H1 (cell line): ENCODE results near the gene RESP18. TPM values are rescaled to one million over a fixed set of nuclear protein-coding genes. Genes with fewer than 3 reads are reported as not detected.

ENCODE experiments used
- CTCF ChIA-PET: fragments of 300-600 bp; sonication (Branson Sonifier 250); formaldehyde crosslinking; loops from one replicate; lab custom pipeline; 2021; ENCODE audit not compliant: partially characterized antibody; lab: Charles Lee
- POLR2A ChIA-PET: fragments of 300-600 bp; sonication (Branson Sonifier 250); formaldehyde crosslinking; loops from one replicate; lab custom pipeline; 2021; ENCODE audit warnings: inconsistent platforms; ENCODE audit not compliant: partially characterized antibody; lab: Charles Lee
- DNase-seq, 2 experiments: peaks; one replicate each; pipeline versions ENCODE4 v3.0.0 to v3.0.0-alpha.2; 2010 to 2022; ENCODE audit warnings: low spot score in 2 of 2, low read depth in 1 of 2, mixed read lengths in 1 of 2
- FAIRE-seq: peaks from 2 replicates; lab custom pipeline; 2011; peaks lifted over from hg19 to GRCh38; lab: Jason Lieb, UNC
- H2AFZ ChIP-seq: 2 replicates; pipeline ENCODE4 v1.8.1; 2012; ENCODE audit warnings: low read length, inconsistent platforms
- H2AK5ac ChIP-seq: 2 replicates; pipeline ENCODE4 v1.6.1; 2013; ENCODE audit warnings: low read depth, low read length
- H2BK120ac ChIP-seq: replicated peaks from 2 replicates; pipeline ENCODE3; 2013; ENCODE audit warnings: low read depth, low read length, inconsistent platforms
- H2BK12ac ChIP-seq: 2 replicates; pipeline ENCODE4 v1.6.1; 2013; ENCODE audit warnings: low read depth, low read length
- H2BK15ac ChIP-seq: 2 replicates; pipeline ENCODE4 v1.6.1; 2013; ENCODE audit warnings: low read length
- H2BK20ac ChIP-seq: 2 replicates; pipeline ENCODE4 v1.6.1; 2013; ENCODE audit warnings: low read length
- H2BK5ac ChIP-seq: 2 replicates; pipeline ENCODE4 v1.6.1; 2013; ENCODE audit warnings: low read depth, low read length
- H3K14ac ChIP-seq: 2 replicates; pipeline ENCODE4 v1.6.1; 2013; ENCODE audit warnings: inconsistent platforms; ENCODE audit not compliant: insufficient read length
- H3K18ac ChIP-seq: 2 replicates; pipeline ENCODE4 v1.6.1; 2013; ENCODE audit warnings: low read length; ENCODE audit errors: extremely low read depth
- H3K23ac ChIP-seq: 2 replicates; pipeline ENCODE4 v1.6.1; 2013; ENCODE audit warnings: inconsistent platforms; ENCODE audit not compliant: insufficient read length
- H3K23me2 ChIP-seq: 2 replicates; pipeline ENCODE4 v1.6.1; 2013; ENCODE audit warnings: low read depth, low read length
- H3K27ac ChIP-seq: 2 replicates; pipeline ENCODE4 v1.6.1; 2011; ENCODE audit warnings: low read depth, low read length, inconsistent platforms
- H3K27me3 ChIP-seq, 4 experiments: replicated peaks in 1 of 4; 1 replicate in 1 of 4; 2 replicates in 3 of 4; pipeline versions ENCODE4 v1.6.1 to v1.8.1; 2011 to 2013; ENCODE audit warnings: low read length in 3 of 4, mild to moderate bottlenecking in 3 of 4, inconsistent platforms in 2 of 4, mixed read lengths in 2 of 4, moderate library complexity in 1 of 4; ENCODE audit not compliant: control insufficient read depth in 3 of 4, insufficient read depth in 3 of 4; ENCODE audit errors: extremely low read depth in 1 of 4
- H3K36me3 ChIP-seq, 4 experiments: 2 replicates each; pipeline versions ENCODE4 v1.6.1 to v1.8.1; 2011 to 2013; ENCODE audit warnings: mild to moderate bottlenecking in 4 of 4, low read length in 3 of 4, moderate library complexity in 2 of 4, control low read depth in 1 of 4, inconsistent platforms in 1 of 4; ENCODE audit not compliant: insufficient read depth in 4 of 4, control insufficient read depth in 2 of 4
- H3K4ac ChIP-seq: replicated peaks from 2 replicates; pipeline ENCODE3; 2013; ENCODE audit warnings: low read length, low read depth, mixed read lengths, inconsistent platforms; ENCODE audit not compliant: insufficient read length
- H3K4me1 ChIP-seq, 4 experiments: replicated peaks in 1 of 4; 1 replicate in 1 of 4; 2 replicates in 3 of 4; pipeline versions ENCODE4 v1.6.1 to v1.8.1; 2011 to 2013; ENCODE audit warnings: low read length in 3 of 4, inconsistent platforms in 2 of 4, mixed read lengths in 1 of 4; ENCODE audit not compliant: insufficient read depth in 4 of 4, control insufficient read depth in 3 of 4
- H3K4me2 ChIP-seq, 2 experiments: 2 replicates each; pipeline versions ENCODE4 v1.6.1 to v1.8.1; 2011 to 2013; ENCODE audit warnings: low read depth in 2 of 2, low read length in 2 of 2, control low read depth in 1 of 2, inconsistent platforms in 1 of 2, mild to moderate bottlenecking in 1 of 2; ENCODE audit not compliant: insufficient read depth in 1 of 2
- H3K4me3 ChIP-seq, 4 experiments: fragments of 200-600, 300-600 bp in 1 of 4; sonication (generic), shearing (Covaris generic), sonication (Bioruptor Twin) in 1 of 4; 2 replicates each; pipeline versions ENCODE4 v1.5.1 to v1.8.1; 2011 to 2016; ENCODE audit warnings: low read length in 4 of 4, low read depth in 3 of 4, control low read depth in 2 of 4, inconsistent platforms in 2 of 4, mild to moderate bottlenecking in 2 of 4, mixed read lengths in 1 of 4, moderate library complexity in 1 of 4; ENCODE audit not compliant: insufficient read depth in 2 of 4; ENCODE audit errors: extremely low read depth in 1 of 4
- H3K56ac ChIP-seq: replicated peaks from 2 replicates; pipeline ENCODE3; 2013; ENCODE audit warnings: low read depth, mild to moderate bottlenecking, mixed read lengths, low read length, inconsistent platforms; ENCODE audit not compliant: insufficient read length
- H3K79me1 ChIP-seq: 2 replicates; pipeline ENCODE4 v1.6.1; 2013; ENCODE audit warnings: low read depth, low read length, control low read depth
- H3K79me2 ChIP-seq, 2 experiments: 2 replicates each; pipeline versions ENCODE4 v1.6.1 to v1.8.1; 2012 to 2013; ENCODE audit warnings: low read length in 2 of 2, mild to moderate bottlenecking in 2 of 2, inconsistent platforms in 1 of 2; ENCODE audit not compliant: insufficient read depth in 2 of 2, control insufficient read depth in 1 of 2
- H3K9ac ChIP-seq, 4 experiments: replicated peaks in 1 of 4; 1 replicate in 1 of 4; 2 replicates in 3 of 4; pipeline versions ENCODE4 v1.6.1 to v1.8.1; 2011 to 2013; ENCODE audit warnings: low read depth in 3 of 4, low read length in 3 of 4, control low read depth in 2 of 4, mild to moderate bottlenecking in 2 of 4, moderate library complexity in 2 of 4, inconsistent platforms in 1 of 4; ENCODE audit errors: extremely low read depth in 1 of 4
- H3K9me3 ChIP-seq, 2 experiments: 2 replicates each; pipeline versions ENCODE4 v1.6.1 to v1.8.1; 2012 to 2013; ENCODE audit warnings: mild to moderate bottlenecking in 2 of 2, moderate library complexity in 2 of 2, control low read depth in 1 of 2, inconsistent platforms in 1 of 2, low read depth in 1 of 2, low read length in 1 of 2, mixed read lengths in 1 of 2; ENCODE audit not compliant: insufficient read depth in 2 of 2
- H4K20me1 ChIP-seq, 2 experiments: replicated peaks in 1 of 2; 2 replicates each; pipeline versions ENCODE3 to v1.8.1; 2011 to 2013; ENCODE audit warnings: inconsistent platforms in 2 of 2, low read length in 2 of 2, mild to moderate bottlenecking in 1 of 2; ENCODE audit not compliant: insufficient read depth in 2 of 2, control insufficient read depth in 1 of 2
- H4K5ac ChIP-seq: 2 replicates; pipeline ENCODE4 v1.6.1; 2013; ENCODE audit warnings: low read length, low read depth, mixed read lengths, inconsistent platforms; ENCODE audit not compliant: insufficient read length
- H4K8ac ChIP-seq: 2 replicates; pipeline ENCODE4 v1.8.0; 2013; ENCODE audit warnings: mild to moderate bottlenecking, moderate library complexity, low read length, inconsistent platforms; ENCODE audit not compliant: insufficient read depth; ENCODE audit errors: extremely low read depth
- H4K91ac ChIP-seq: replicated peaks from 2 replicates; pipeline ENCODE3; 2013; ENCODE audit warnings: low read length, mixed read lengths, inconsistent platforms; ENCODE audit not compliant: insufficient read length
- ASH2L ChIP-seq: fragments of 200-600, 300-600 bp; sonication (generic); IDR thresholded peaks from one replicate; pipeline ENCODE4 v1.7.1; 2017; ENCODE audit warnings: low read length
- BRCA1 ChIP-seq: IDR thresholded peaks from 2 replicates; pipeline ENCODE4 v1.6.1; 2012; ENCODE audit warnings: low read depth, low read length, improper control_type of control experiment
- CHD2 ChIP-seq: IDR thresholded peaks from 2 replicates; pipeline ENCODE4 v1.6.1; 2012; ENCODE audit warnings: low read length, improper control_type of control experiment
- GTF2F1 ChIP-seq: IDR thresholded peaks from 2 replicates; pipeline ENCODE4 v1.6.1; 2012; ENCODE audit warnings: low read depth, low read length, improper control_type of control experiment, borderline replicate concordance
- HDAC6 ChIP-seq: IDR thresholded peaks from one replicate; pipeline ENCODE4 v1.7.1; 2012; ENCODE audit warnings: low read depth, mild to moderate bottlenecking, inconsistent platforms, low read length, moderate library complexity
- KDM5A ChIP-seq: fragments of 200-600 bp; IDR thresholded peaks from 2 replicates; pipeline ENCODE4 v1.7.1; 2012; ENCODE audit warnings: mild to moderate bottlenecking, low read length, inconsistent platforms, mixed read lengths
- MAX ChIP-seq: IDR thresholded peaks from 2 replicates; pipeline ENCODE4 v1.6.1; 2012; ENCODE audit warnings: inconsistent platforms
- RBBP5 ChIP-seq: IDR thresholded peaks from 2 replicates; pipeline ENCODE4 v1.7.1; 2012; ENCODE audit warnings: low read depth, mild to moderate bottlenecking, inconsistent platforms, low read length, moderate library complexity, borderline replicate concordance
- SIRT6 ChIP-seq: IDR thresholded peaks from one replicate; pipeline ENCODE4 v1.7.1; 2012; ENCODE audit warnings: low read length, inconsistent platforms
- SIX5 ChIP-seq: IDR thresholded peaks from 2 replicates; pipeline ENCODE4 v1.6.1; 2011; ENCODE audit warnings: mild to moderate bottlenecking, low read depth, low read length
- SP1 ChIP-seq: IDR thresholded peaks from 2 replicates; pipeline ENCODE4 v1.6.1; 2011; ENCODE audit warnings: low read depth, low read length
- WGBS, 2 experiments: shearing (Covaris generic) in 1 of 2; methylation state at CpG; one replicate each; pipeline versions ENCODE4 v1.1.6 to v1.1.7; 2013 to 2015; ENCODE audit warnings: low lambda C conversion rate in 2 of 2, mixed read lengths in 2 of 2, inconsistent platforms in 1 of 2, low coverage in 1 of 2, missing lambda C conversion rate in 1 of 2; ENCODE audit not compliant: insufficient replicate concordance in 2 of 2, insufficient coverage in 1 of 2, insufficient read length in 1 of 2; ENCODE audit errors: extremely low coverage in 1 of 2, missing lambda C conversion rate in 1 of 2; 5-methylcytosine and 5-hydroxymethylcytosine counted together
- polyA plus RNA-seq, 7 experiments: library from polyadenylated mRNA; depleted of rRNA in 3 of 7; stranded (reverse) in 5 of 7; unstranded in 2 of 7; fragments of >200 nt in 5 of 7; fragments of 200-250 nt in 2 of 7; gene quantifications; 1 replicate in 5 of 7; 2 replicates in 1 of 7; 4 replicates in 1 of 7; pipeline versions ENCODE4 v1.2.1 to v1.2.3, GENCODE V29; 2011 to 2013; ENCODE audit warnings: missing spikeins in 2 of 7, mixed read lengths in 2 of 7
- total RNA-seq: library from RNA; stranded (reverse); fragmentation: NEBNext Ultra II Directional; extraction: Animal tissue kit (Norgen Biotek cat#: 25700); gene quantifications from 2 replicates; pipeline ENCODE4 v1.2.1, GENCODE V29; 2021
- TF ChIP-seq, protein P1 (sequence below): IDR thresholded peaks from 2 replicates; pipeline ENCODE4 v1.6.1; 2012; ENCODE audit warnings: low read length, inconsistent platforms

Gene RESP18
- total and polyA plus RNA-seq, 2 of the 8 experiments (the other 6 are each of a cell fraction or from before 2014, with no cell fraction given) = not detected

GRCh38 chr2:219291910-219292490, 40.5 kb downstream of the RESP18 start:
- H3K9ac ChIP-seq = no peak overlapping the region
- no peak overlapping the region for H4K5ac ChIP-seq
- no peak overlapping the region for H4K91ac ChIP-seq
- no peak overlapping the region for H2BK12ac ChIP-seq
- no peak overlapping the region for H3K18ac ChIP-seq
- no peak for DNase-seq
- H2BK20ac ChIP-seq = no peak overlapping the region
- no peaks in the 10 kb centered on the region for H3K36me3 ChIP-seq
- H2AFZ ChIP-seq = no peak overlapping the region
- no peaks in the 10 kb centered on the region for H3K79me2 ChIP-seq
- H3K23ac ChIP-seq = no peak overlapping the region
- no peak overlapping the region for H3K4me2 ChIP-seq
- H3K4ac ChIP-seq = no peak overlapping the region
- H4K20me1 ChIP-seq = peaks cover 0 to 2% of the 10 kb centered on the region in 2 experiments
- H3K4me1 ChIP-seq = peaks cover 0 to 4% (median 0%) of the 10 kb centered on the region in 4 experiments; a peak in 2 of 7 replicates
- H3K27ac ChIP-seq = no peak overlapping the region
- peaks cover 4% of the 10 kb centered on the region; the same call in 1 of the 2 replicates for H3K23me2 ChIP-seq
- no peak overlapping the region for H3K4me3 ChIP-seq
- H3K9me3 ChIP-seq = 0 out of 4 replicates have a peak, but pooled peaks cover 0 to 5% of the 10 kb centered on the region in 2 experiments
- CTCF ChIA-PET = interaction anchor here (0.9 to 11.7 kb wide), 12 partner anchors 10 to 312 kb away, joined by 3 to 220 read pairs (median 4); partner anchors contain the start of genes DNAJB2, PTPRN and TUBA4B
- no peak overlapping the region for H2BK15ac ChIP-seq
- H2BK120ac ChIP-seq = no peak overlapping the region
- no peak overlapping the region for H3K14ac ChIP-seq
- 83% methylated on average over 4 of the region's 4 CpGs; no CpG with 5 or more reads in 1 of the 2 experiments for WGBS, 2 experiments
- H2BK5ac ChIP-seq = no peak overlapping the region
- no peak for FAIRE-seq
- no peak overlapping the region for H3K56ac ChIP-seq
- POLR2A ChIA-PET = interaction anchor here (0.7 to 4.3 kb wide), 5 partner anchors 13 to 113 kb away, joined by 3 to 33 read pairs (median 3); partner anchors contain the start of genes DNAJB2, GLB1L, STK16 and TUBA4B
- peaks cover 0 to 23% (median 13%) of the 10 kb centered on the region in 4 experiments; a peak in 6 of 7 replicates for H3K27me3 ChIP-seq
- H4K8ac ChIP-seq = no peak overlapping the region
- no peak overlapping the region for H2AK5ac ChIP-seq
- no peaks in the 10 kb centered on the region for H3K79me1 ChIP-seq
- TF ChIP-seq MAX = no peak
- no peak for TF ChIP-seq GTF2F1
- TF ChIP-seq, protein P1, sequence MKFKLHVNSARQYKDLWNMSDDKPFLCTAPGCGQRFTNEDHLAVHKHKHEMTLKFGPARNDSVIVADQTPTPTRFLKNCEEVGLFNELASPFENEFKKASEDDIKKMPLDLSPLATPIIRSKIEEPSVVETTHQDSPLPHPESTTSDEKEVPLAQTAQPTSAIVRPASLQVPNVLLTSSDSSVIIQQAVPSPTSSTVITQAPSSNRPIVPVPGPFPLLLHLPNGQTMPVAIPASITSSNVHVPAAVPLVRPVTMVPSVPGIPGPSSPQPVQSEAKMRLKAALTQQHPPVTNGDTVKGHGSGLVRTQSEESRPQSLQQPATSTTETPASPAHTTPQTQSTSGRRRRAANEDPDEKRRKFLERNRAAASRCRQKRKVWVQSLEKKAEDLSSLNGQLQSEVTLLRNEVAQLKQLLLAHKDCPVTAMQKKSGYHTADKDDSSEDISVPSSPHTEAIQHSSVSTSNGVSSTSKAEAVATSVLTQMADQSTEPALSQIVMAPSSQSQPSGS = no peak
- no peak for TF ChIP-seq KDM5A
- TF ChIP-seq CHD2 = no peak
- TF ChIP-seq BRCA1 = no peak
- no peak for TF ChIP-seq RBBP5
- TF ChIP-seq SIRT6 = no peak
- no peak for TF ChIP-seq SIX5
- no peak for TF ChIP-seq HDAC6
- no peak for TF ChIP-seq SP1
- no peak for TF ChIP-seq ASH2L
